HepG2 (cell line): ENCODE measurements around the gene NINL. TPM values are rescaled to one million over a fixed set of nuclear protein-coding genes. Genes with fewer than 3 reads are reported as not detected.

ENCODE experiments used
- ARHGAP35 ChIP-seq: sonication (generic); formaldehyde crosslinking; IDR thresholded peaks from 2 replicates; pipeline ENCODE4 v1.9.0; 2022; ENCODE audit warnings: mild to moderate bottlenecking, inconsistent platforms, moderate library complexity, missing genetic modification reagents, borderline replicate concordance
- DDIT3 ChIP-seq: sonication (generic); formaldehyde crosslinking; IDR thresholded peaks from 2 replicates; pipeline ENCODE4 v1.4.0; 2020; ENCODE audit warnings: mild to moderate bottlenecking, missing genetic modification reagents
- E2F2 ChIP-seq: sonication (generic); formaldehyde crosslinking; IDR thresholded peaks from 2 replicates; pipeline ENCODE4 v1.4.0; 2020; ENCODE audit warnings: missing genetic modification reagents, borderline replicate concordance
- HNRNPLL ChIP-seq: fragments of 200-400 bp; formaldehyde crosslinking; IDR thresholded peaks from 2 replicates; pipeline ENCODE4 v1.6.1; 2017; ENCODE audit warnings: mild to moderate bottlenecking, low read depth, low read length; ENCODE audit not compliant: poor library complexity, severe bottlenecking
- IKZF4 ChIP-seq: sonication (generic); formaldehyde crosslinking; IDR thresholded peaks from 2 replicates; pipeline ENCODE4 v1.5.1; 2020; ENCODE audit warnings: borderline replicate concordance, mild to moderate bottlenecking, low read depth, missing genetic modification reagents; ENCODE audit errors: not compliant biosample characterization
- KIAA2018 ChIP-seq: sonication (generic); formaldehyde crosslinking; IDR thresholded peaks from 2 replicates; pipeline ENCODE4 v1.5.0; 2020; ENCODE audit warnings: mild to moderate bottlenecking, missing genetic modification reagents, borderline replicate concordance
- KLF11 ChIP-seq: IDR thresholded peaks from 2 replicates; pipeline ENCODE4 v1.6.1; 2016; ENCODE audit warnings: missing compliant biosample characterization
- LCORL ChIP-seq, 2 experiments: fragments of 450-650 bp in 1 of 2; sonication (generic) in 1 of 2; formaldehyde crosslinking in 1 of 2; IDR thresholded peaks; 2 replicates each; pipeline versions ENCODE4 v1.5.0 to v1.6.1; 2017 to 2020; ENCODE audit warnings: antibody characterized with exemption in 1 of 2, missing genetic modification reagents in 1 of 2
- MXD3 ChIP-seq: IDR thresholded peaks from 2 replicates; pipeline ENCODE4 v1.6.1; 2016; ENCODE audit warnings: mild to moderate bottlenecking, missing biosample characterization, missing genetic modification reagents
- NONO ChIP-seq, 2 experiments: fragments of 450-650 bp in 1 of 2; sonication (generic) in 1 of 2; formaldehyde crosslinking in 1 of 2; IDR thresholded peaks in 1 of 2; conservative IDR thresholded peaks in 1 of 2; 2 replicates each; pipeline versions ENCODE4 v1.6.1 to v1.8.0; 2017 to 2022; ENCODE audit warnings: mild to moderate bottlenecking in 1 of 2, missing genetic modification reagents in 1 of 2, moderate library complexity in 1 of 2
- SAP130 ChIP-seq: IDR thresholded peaks from 2 replicates; pipeline ENCODE4 v1.6.1; 2016; ENCODE audit warnings: low read depth
- ZKSCAN5 ChIP-seq: sonication (generic); formaldehyde crosslinking; IDR thresholded peaks from 2 replicates; pipeline ENCODE4 v1.5.1; 2020; ENCODE audit warnings: mild to moderate bottlenecking, missing genetic modification reagents
- ZNF101 ChIP-seq: sonication (generic); formaldehyde crosslinking; IDR thresholded peaks from 2 replicates; pipeline ENCODE4 v1.4.0; 2020; ENCODE audit warnings: mild to moderate bottlenecking, low read depth, missing genetic modification reagents, borderline replicate concordance
- ZNF317 ChIP-seq: sonication (generic); formaldehyde crosslinking; IDR thresholded peaks from 2 replicates; pipeline ENCODE4 v1.5.0; 2020; ENCODE audit warnings: mild to moderate bottlenecking, missing genetic modification reagents
- ZNF329 ChIP-seq: sonication (generic); formaldehyde crosslinking; IDR thresholded peaks from 2 replicates; pipeline ENCODE4 v1.9.0; 2021; ENCODE audit warnings: low read depth, mild to moderate bottlenecking, missing genetic modification reagents
- ZNF564 ChIP-seq: sonication (generic); formaldehyde crosslinking; IDR thresholded peaks from 2 replicates; pipeline ENCODE4 v1.8.1; 2023; ENCODE audit warnings: mild to moderate bottlenecking, missing genetic modification reagents
- ZNF577 ChIP-seq: sonication (generic); formaldehyde crosslinking; IDR thresholded peaks from 2 replicates; pipeline ENCODE4 v1.4.0; 2020; ENCODE audit warnings: mild to moderate bottlenecking, low read depth, missing genetic modification reagents, borderline replicate concordance
- polyA plus RNA-seq, 8 experiments: library from polyadenylated mRNA; depleted of rRNA in 3 of 8; stranded (reverse) in 7 of 8; unstranded in 1 of 8; fragments of >200 nt; fragmentation: Illumina TruSeq in 4 of 8; extraction: Trizol in 4 of 8; gene quantifications; 2 replicates each; pipeline versions ENCODE4 v1.2.1 to v1.2.3, GENCODE V29; 2011 to 2016; ENCODE audit warnings: low read depth in 4 of 8, missing spikeins in 1 of 8, mixed read lengths in 1 of 8; ENCODE audit not compliant: insufficient read depth in 1 of 8
- total RNA-seq, 5 experiments: library from RNA; depleted of rRNA; stranded (reverse); fragments of >200 nt; fragmentation: Illumina TruSeq; extraction: Trizol; gene quantifications; 2 replicates each; pipeline ENCODE4 v1.2.3, GENCODE V29; 2016; ENCODE audit warnings: low read depth in 1 of 5

NINL gene
- total and polyA plus RNA-seq, 2 of the 13 experiments (the other 11 are each of a cell fraction or from before 2014, with no cell fraction given) = 32.3 to 34.3 TPM

- TF ChIP-seq ZKSCAN5 (CRISPR knock-in tag) (peak; percentile 64), SAP130 (CRISPR knock-in tag) (peak; percentile 94), HNRNPLL (peak; percentile 90), ZNF317 (peak; percentile 93), ARHGAP35 (CRISPR knock-in tag) (peak; percentile 88; the same call in 1 of the 2 replicates), ZNF329 (CRISPR knock-in tag) (peak; percentile 96), ZNF564 (peak; percentile 96), LCORL (IDR thresholded peaks at IDR 0.05) (no peak), LCORL (CRISPR knock-in tag; IDR thresholded peaks at IDR 0.05) (peak; percentile 74; the same call in 1 of the 2 replicates), KLF11 (CRISPR knock-in tag) (peak; percentile 97), ZNF101 (CRISPR knock-in tag) (peak; percentile 88; the same call in 1 of the 2 replicates), E2F2 (CRISPR knock-in tag) (peak; percentile 98; the same call in 1 of the 2 replicates), NONO (IDR thresholded peaks at IDR 0.05) (no peak), NONO (CRISPR knock-in tag; conservative IDR thresholded peaks at IDR 0.05) (peak; percentile 87), ZNF577 (CRISPR knock-in tag) (peak; percentile 98; the same call in 1 of the 2 replicates), MXD3 (CRISPR knock-in tag) (peak; percentile 98), IKZF4 (peak; percentile 80), KIAA2018 (CRISPR knock-in tag) (peak; percentile 91), DDIT3 (peak; percentile 82; the same call in 1 of the 2 replicates)
These were observed 38.6 kb upstream of the NINL start, which contains the start of gene NANP (continued) for GRCh38 chr20:25623736-25624499.
